GM12878 (cell line): ENCODE results near the gene MDM4. TPM values are rescaled to one million over a fixed set of nuclear protein-coding genes. Genes with fewer than 3 reads are reported as not detected.
A peak's percentile ranks its signal among the peaks of the same experiment; 100 is the strongest.

ENCODE experiments used
- E2F4 ChIP-seq: IDR thresholded peaks from 2 replicates; pipeline ENCODE4 v1.6.1; 2012; ENCODE audit warnings: low read depth, low read length, improper control_type of control experiment
- E2F8 ChIP-seq: fragments of 450-650 bp; IDR thresholded peaks from 2 replicates; pipeline ENCODE4 v1.6.1; 2018; ENCODE audit warnings: mild to moderate bottlenecking, low read depth, moderate library complexity; ENCODE audit not compliant: partially characterized antibody
- FOS ChIP-seq: IDR thresholded peaks from 3 replicates; pipeline ENCODE4 v1.6.1; 2011; ENCODE audit warnings: borderline replicate concordance; ENCODE audit not compliant: insufficient read length; ENCODE audit errors: extremely low read depth
- HDAC6 ChIP-seq: fragments of 200-600 bp; sonication (generic); IDR thresholded peaks from one replicate; pipeline ENCODE4 v1.8.0; 2017; ENCODE audit warnings: antibody characterized with exemption; ENCODE audit not compliant: unreplicated experiment
- HSF1 ChIP-seq: fragments of 150-350 bp; IDR thresholded peaks from 2 replicates; pipeline ENCODE4 v1.6.1; 2014; ENCODE audit warnings: mild to moderate bottlenecking, low read depth, low read length
- IKZF2 ChIP-seq, 2 experiments: fragments of 450-650 bp; IDR thresholded peaks; 2 replicates each; pipeline ENCODE4 v1.6.1; 2017; ENCODE audit warnings: mild to moderate bottlenecking in 2 of 2, moderate library complexity in 2 of 2
- JUNB ChIP-seq: IDR thresholded peaks from 2 replicates; pipeline ENCODE4 v1.6.1; 2016; ENCODE audit warnings: antibody characterized with exemption, mild to moderate bottlenecking
- JUND ChIP-seq: IDR thresholded peaks from 2 replicates; pipeline ENCODE4 v1.6.1; 2012; ENCODE audit warnings: low read depth, mild to moderate bottlenecking, low read length, improper control_type of control experiment, moderate library complexity
- KDM1A ChIP-seq: fragments of 200-600 bp; sonication (generic); IDR thresholded peaks from 2 replicates; pipeline ENCODE4 v1.6.1; 2016; ENCODE audit warnings: borderline replicate concordance
- MAX ChIP-seq: IDR thresholded peaks from 2 replicates; pipeline ENCODE4 v1.6.1; 2012; ENCODE audit warnings: low read depth, low read length, improper control_type of control experiment
- MEF2A ChIP-seq: IDR thresholded peaks from 2 replicates; pipeline ENCODE4 v1.6.1; 2011; ENCODE audit warnings: low read depth, mild to moderate bottlenecking, low read length, moderate library complexity; ENCODE audit not compliant: insufficient read depth
- PAX8 ChIP-seq: fragments of 450-650 bp; IDR thresholded peaks from 2 replicates; pipeline ENCODE4 v1.6.1; 2017; ENCODE audit warnings: mild to moderate bottlenecking, moderate library complexity
- RBBP5 ChIP-seq: fragments of 200-600 bp; sonication (generic); conservative IDR thresholded peaks from 2 replicates; pipeline ENCODE4 v1.6.1; 2016
- RELA ChIP-seq: fragments of 450-650 bp; IDR thresholded peaks from 2 replicates; pipeline ENCODE4 v1.8.0; 2014; ENCODE audit warnings: borderline replicate concordance; ENCODE audit not compliant: partially characterized antibody
- RFX5 ChIP-seq: IDR thresholded peaks from 2 replicates; pipeline ENCODE4 v1.6.1; 2011; ENCODE audit warnings: low read depth, low read length, improper control_type of control experiment
- SIN3A ChIP-seq: IDR thresholded peaks from 2 replicates; pipeline ENCODE4 v1.6.1; 2012; ENCODE audit warnings: low read depth, low read length, improper control_type of control experiment
- SP1 ChIP-seq: IDR thresholded peaks from one replicate; pipeline ENCODE4 v1.6.1; 2011; ENCODE audit warnings: low read depth, low read length
- SRF ChIP-seq, 2 experiments: IDR thresholded peaks; 2 replicates each; pipeline ENCODE4 v1.6.1; 2011; ENCODE audit warnings: low read depth in 2 of 2, low read length in 2 of 2, mild to moderate bottlenecking in 1 of 2, moderate library complexity in 1 of 2
- USF1 ChIP-seq: IDR thresholded peaks from 2 replicates; pipeline ENCODE4 v1.6.1; 2011; ENCODE audit warnings: borderline replicate concordance, low read depth, mild to moderate bottlenecking, moderate library complexity, mixed read lengths, low read length; ENCODE audit not compliant: insufficient read depth; ENCODE audit errors: extremely low read length
- ZNF622 ChIP-seq: fragments of 450-650 bp; IDR thresholded peaks from 2 replicates; pipeline ENCODE4 v1.6.1; 2017; ENCODE audit warnings: mild to moderate bottlenecking, inconsistent platforms
- polyA plus RNA-seq, 11 experiments: library from polyadenylated mRNA; depleted of rRNA in 4 of 11; unstranded in 6 of 11; stranded (reverse) in 5 of 11; fragments of >200 nt; fragmentation: Nextera tagmentation in 4 of 11; fragmentation: Illumina TruSeq in 1 of 11; extraction: Ambion mirVana in 4 of 11; extraction: Trizol in 1 of 11; gene quantifications; 1 replicate in 1 of 11; 2 replicates in 10 of 11; pipeline versions ENCODE4 v1.2.1 to v1.2.3, GENCODE V29; 2011 to 2016; ENCODE audit warnings: inconsistent platforms in 2 of 11, missing spikeins in 2 of 11, low read depth in 1 of 11
- total RNA-seq, 4 experiments: library from RNA; depleted of rRNA in 3 of 4; stranded (reverse); fragments of >200 nt in 3 of 4; fragmentation: Illumina TruSeq in 1 of 4; extraction: Trizol in 1 of 4; gene quantifications; 2 replicates each; pipeline versions ENCODE4 v1.2.1 to v1.2.3, GENCODE V29; 2013 to 2021
- TF ChIP-seq, protein P1 (sequence below): fragments of 450-650 bp; IDR thresholded peaks from 2 replicates; pipeline ENCODE4 v1.6.1; 2017; ENCODE audit warnings: mild to moderate bottlenecking

MDM4 gene
- total and polyA plus RNA-seq, 10 of the 15 experiments (the other 5 are each of a cell fraction or from before 2014, with no cell fraction given): 2.5 to 74.4 (median 22.7) TPM

- TF ChIP-seq MEF2A: 0 out of 2 replicates have a peak, but pooled peaks have one; percentile 14
- TF ChIP-seq E2F8: no peak
- no peak for TF ChIP-seq USF1
- no peak for TF ChIP-seq RFX5
- peak; percentile 66; the same call in 1 of the 2 replicates for TF ChIP-seq MAX
- TF ChIP-seq SRF (IDR thresholded peaks at IDR 0.05; ENCODE audit: low read depth in 2 of 2, low read length in 2 of 2): 0 out of 4 replicates have a peak, but pooled peaks of 1 of the 2 experiments have one; percentile 17
- no peak for TF ChIP-seq ZNF622
- peak; percentile 13 for TF ChIP-seq RELA
- TF ChIP-seq RBBP5: no peak
- TF ChIP-seq JUNB: no peak
- no peak for TF ChIP-seq E2F4
- no peak for TF ChIP-seq JUND
- peak; percentile 45; the same call in 1 of the 2 replicates for TF ChIP-seq SIN3A
- TF ChIP-seq IKZF2 (IDR thresholded peaks at IDR 0.05): peak; percentile 72 to 85; a peak in 3 of 4 replicates
- TF ChIP-seq PAX8: no peak
- TF ChIP-seq KDM1A: no peak
- no peak for TF ChIP-seq HSF1
- TF ChIP-seq, protein P1, sequence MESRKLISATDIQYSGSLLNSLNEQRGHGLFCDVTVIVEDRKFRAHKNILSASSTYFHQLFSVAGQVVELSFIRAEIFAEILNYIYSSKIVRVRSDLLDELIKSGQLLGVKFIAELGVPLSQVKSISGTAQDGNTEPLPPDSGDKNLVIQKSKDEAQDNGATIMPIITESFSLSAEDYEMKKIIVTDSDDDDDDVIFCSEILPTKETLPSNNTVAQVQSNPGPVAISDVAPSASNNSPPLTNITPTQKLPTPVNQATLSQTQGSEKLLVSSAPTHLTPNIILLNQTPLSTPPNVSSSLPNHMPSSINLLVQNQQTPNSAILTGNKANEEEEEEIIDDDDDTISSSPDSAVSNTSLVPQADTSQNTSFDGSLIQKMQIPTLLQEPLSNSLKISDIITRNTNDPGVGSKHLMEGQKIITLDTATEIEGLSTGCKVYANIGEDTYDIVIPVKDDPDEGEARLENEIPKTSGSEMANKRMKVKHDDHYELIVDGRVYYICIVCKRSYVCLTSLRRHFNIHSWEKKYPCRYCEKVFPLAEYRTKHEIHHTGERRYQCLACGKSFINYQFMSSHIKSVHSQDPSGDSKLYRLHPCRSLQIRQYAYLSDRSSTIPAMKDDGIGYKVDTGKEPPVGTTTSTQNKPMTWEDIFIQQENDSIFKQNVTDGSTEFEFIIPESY: no peak
- no peak for TF ChIP-seq SP1
- no peak for TF ChIP-seq HDAC6
- no peak for TF ChIP-seq FOS
Observed at GRCh38 chr1:204494281-204495077, 21.7 kb upstream of the MDM4 start, which contains the start of gene PIK3C2B (continued).
